Stimulated activated CD4-positive, alpha-beta T cell treated with anti-CD3 and anti-CD28 coated beads, Interleukin-1b, Interleukin-23, amount 100 ng/mL, for 24 hours (primary cell): ENCODE measurements around the gene HAGH.

Experiments used
- DNase-seq, 4 experiments: peaks; one replicate each; pipeline ENCODE4 v3.0.0-alpha.2; 2020; ENCODE audit warnings: low read depth in 4 of 4, low spot score in 1 of 4

The HAGH gene

GRCh38 chr16:1775006-1775845 lies 51.4 kb downstream of the HAGH start:
- no peak for DNase-seq

- DNase-seq = no peak
Observed at GRCh38 chr16:1774448-1774780, 52.2 kb downstream of the HAGH start.

DNA sequence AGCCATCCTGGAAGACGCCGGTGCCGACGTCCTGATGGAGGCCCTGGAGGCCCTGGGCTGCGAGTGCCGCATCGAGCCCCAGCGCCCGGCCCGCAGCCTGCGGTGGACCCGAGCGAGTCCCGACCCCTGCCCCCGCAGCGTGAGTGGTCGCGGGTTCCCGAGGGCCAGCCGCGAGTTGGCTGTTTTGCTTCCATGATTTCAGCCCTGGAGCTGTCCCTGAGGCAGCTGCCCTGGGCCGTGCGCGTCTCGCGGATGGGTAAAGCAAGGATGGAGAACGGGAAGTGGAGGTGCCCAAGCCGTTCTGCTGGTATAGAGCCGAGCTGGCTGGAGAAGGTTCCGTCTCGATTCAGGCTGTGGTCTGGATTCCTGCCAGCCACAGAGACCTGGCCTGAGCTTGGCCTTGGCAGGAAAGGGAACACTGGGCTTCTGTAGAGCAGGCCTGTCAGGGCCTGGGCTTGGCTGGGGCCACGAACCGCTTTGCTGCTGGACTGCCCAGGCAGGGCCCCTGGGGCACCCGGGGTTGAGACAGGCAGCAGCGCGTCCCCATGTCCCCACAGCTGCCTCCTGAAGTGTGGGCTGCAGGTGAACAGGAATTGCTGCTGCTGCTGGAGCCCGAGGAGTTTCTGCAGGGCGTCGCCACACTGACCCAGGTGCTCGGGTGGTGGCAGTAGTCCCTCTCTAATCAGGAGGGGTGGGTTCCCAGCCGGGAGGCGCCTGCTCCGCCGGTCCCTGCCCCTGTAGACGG lies 52.8 kb downstream of the HAGH start:
- no peak for DNase-seq

DNA sequence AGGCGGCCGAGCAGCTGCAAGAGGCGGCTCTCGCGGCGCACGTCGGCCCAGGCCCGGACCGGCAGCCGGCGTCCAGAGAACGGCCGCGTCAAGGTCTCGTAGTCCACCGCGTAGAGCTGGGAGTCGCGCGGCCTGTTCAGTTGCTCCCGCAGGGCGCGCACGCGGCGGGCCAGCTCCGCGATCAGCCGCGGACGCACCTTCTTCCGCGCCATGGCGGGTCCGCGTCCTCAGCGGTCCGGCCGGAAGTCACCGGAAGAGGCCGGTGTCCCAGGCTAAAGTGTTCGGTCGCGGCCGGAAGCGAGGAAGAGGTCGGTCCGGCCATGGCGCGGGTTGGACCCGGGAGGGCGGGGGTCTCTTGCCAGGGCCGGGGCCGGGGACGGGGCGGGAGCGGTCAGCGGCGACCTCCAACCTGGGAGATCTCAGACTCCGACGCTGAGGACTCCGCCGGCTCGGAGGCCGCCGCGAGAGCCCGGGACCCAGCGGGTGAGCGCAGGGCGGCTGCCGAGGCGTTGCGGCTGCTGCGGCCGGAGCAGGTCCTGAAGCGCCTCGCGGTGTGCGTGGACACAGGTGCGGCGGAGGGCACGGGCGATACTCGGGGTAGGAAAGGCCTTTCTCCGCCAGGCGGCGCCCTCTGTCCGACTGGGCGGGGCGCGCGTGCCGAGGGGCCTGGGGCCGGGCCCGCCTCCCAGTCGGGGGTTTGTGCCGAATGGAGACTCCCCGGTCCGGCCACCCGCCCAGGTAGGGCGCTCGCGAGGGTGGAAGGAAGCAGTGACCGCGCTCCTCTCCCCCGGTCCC lies 53.5 kb downstream of the HAGH start, which contains the start of gene MRPS34:
MRPS34 (minus strand) TSS at position 227 of the 795 bp plus-strand sequence; CDS start at position 212, 15 bp downstream.
- DNase-seq = peak; percentile 59 to 77 (median 67)

GRCh38 chr16:1772362-1772907 lies 54.2 kb downstream of the HAGH start, which contains the start of gene EME2:
EME2 (plus strand) TSS chr16:1772810; CDS start chr16:1773228, 418 bp downstream.
- peak in 2 of 4 experiments; percentile 39 to 43 for DNase-seq

DNA sequence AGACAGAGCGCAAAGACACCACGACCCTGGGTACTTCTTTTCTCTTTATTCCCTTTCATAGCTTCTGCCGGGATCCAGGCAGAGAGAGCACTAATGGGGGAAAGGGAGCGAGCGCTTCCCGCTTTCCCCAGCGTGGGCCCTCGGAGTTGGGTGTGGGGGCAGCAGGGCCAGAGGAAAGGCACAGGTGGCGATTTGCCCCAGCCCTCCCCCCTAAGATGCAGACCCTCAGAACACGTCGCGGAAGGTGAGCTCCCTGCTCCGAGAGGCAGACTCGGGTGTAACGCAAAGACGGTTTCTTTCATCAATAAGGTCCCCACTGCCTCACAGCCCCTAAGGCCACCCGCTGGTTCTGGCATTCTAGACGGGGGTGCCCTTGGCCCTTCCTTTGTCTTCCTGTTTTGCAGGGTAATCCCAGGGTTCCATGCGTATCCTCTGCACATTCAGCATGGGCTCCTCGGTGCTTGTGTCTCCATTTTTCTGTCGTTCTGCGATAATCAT lies 54.7 kb downstream of the HAGH start:
- no peak for DNase-seq

DNA sequence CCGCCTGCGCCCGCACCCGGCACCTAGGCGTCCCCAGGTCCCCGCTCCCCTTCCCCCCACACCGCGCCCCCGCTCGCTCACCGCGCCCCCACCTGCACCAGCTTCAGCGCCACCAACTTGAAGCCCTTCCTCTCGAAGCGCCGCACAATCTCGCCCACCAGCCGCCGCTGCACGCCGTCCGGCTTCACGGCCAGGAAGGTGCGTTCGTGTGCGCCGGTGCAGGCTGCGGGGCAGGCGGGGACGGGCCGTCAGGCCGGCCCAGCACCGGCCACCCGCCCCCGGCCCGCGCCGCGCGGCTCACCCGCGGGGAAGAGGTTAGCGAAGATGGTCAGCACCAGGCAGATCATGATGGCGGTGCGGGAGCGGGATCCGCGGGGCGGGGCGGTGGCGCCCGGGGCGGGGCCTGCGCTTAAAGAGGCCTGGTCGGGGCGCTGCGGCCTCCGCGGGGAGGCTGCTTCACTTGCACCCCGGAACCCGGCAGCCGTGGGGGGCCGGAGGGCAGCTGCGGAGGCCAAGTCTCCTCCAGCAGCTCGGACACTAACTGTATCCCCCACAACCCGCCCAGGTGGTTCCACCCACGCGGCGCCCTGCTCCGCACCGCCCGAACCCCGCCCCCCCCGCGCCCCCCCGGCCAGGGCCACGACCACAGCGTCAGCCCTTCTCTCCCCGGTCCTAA lies 55.3 kb downstream of the HAGH start, which contains the start of gene NME3:
NME3 (minus strand) TSS at position 356 of the 676 bp plus-strand sequence; CDS start at position 347, 9 bp downstream.
- DNase-seq = peak in 3 of 4 experiments; percentile 64 to 76 (median 76)

DNA sequence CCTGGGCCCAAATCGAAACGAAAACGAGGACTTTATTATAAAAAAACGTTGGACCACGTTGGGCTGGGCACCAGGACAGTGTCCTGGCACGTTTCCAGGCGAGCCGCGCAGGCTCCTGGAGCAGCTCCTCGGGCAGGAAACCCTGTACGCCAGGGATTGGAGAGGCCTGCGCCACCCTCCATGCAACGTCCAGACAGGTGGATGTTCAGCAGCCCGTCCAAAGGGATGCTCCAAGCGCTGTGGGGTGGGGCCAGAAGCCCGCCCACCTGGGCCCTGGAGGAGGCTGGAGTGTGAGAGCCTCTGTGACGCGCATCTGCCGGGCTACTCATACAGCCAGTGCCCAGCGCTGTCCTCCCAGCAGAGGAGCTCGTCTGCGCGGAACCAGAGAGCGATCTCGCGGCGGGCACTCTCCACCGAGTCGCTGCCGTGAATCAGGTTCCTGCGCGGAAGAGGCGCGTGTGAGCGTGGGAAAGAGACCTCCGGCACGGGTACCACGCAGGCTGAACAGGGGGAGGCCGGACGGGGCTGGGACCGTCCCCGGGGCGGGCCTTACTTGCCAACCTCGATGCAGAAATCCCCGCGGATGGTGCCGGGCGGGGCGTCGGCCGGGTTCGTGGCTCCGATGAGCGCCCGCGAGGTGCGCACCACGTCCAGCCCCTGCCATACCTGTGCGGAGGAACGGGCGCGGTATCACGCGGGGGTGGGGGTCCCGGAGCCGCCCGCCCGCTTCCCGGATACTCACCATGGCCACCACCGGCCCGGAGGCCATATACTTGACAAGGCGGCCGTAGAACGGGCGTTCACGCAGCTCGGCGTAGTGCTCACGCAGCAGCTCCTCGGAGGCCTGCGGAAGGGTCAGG lies 56.1 kb downstream of the HAGH start:
- peak in 2 of 4 experiments; percentile 48 to 63 for DNase-seq

- DNase-seq = no peak
Observed at GRCh38 chr16:1769402-1770300, 57.0 kb downstream of the HAGH start.

- no peak for DNase-seq
Observed at GRCh38 chr16:1768767-1769401, 57.7 kb downstream of the HAGH start.

- no peak for DNase-seq
Observed at GRCh38 chr16:1768061-1768766, 58.4 kb downstream of the HAGH start.

DNA sequence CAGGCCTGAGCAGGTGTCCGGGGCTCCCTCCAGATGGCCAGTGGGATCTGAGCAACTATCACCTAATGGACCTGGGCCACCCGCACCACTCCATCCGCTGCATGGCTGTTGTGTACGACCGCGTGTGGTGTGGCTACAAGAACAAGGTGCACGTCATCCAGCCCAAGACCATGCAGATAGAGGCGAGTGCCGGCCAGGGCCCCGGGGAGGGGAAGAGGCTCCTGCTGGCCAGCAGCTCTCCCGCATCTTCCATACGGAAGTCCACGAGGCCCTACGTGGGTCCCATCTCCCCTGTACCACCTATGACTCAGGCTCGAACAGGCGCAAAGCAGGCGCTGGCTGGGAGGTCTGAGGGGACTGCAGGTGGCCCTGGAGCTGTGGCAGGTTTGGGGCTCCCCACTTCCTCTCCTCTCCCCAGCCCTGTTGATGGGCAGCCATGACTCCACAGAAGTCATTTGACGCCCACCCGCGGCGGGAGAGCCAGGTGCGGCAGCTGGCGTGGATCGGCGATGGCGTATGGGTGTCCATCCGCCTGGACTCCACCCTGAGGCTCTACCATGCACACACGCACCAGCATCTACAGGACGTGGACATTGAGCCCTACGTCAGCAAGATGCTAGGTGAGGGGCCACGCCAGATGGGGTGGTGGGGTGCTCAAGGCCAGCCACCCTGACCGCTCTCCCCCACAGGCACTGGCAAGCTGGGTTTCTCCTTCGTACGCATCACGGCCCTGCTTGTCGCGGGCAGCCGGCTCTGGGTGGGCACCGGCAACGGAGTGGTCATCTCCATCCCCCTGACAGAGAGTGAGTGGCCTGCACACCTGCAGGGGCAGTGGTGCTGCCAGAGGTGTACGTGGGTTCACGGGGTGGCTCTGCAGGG lies 59.3 kb downstream of the HAGH start:
- DNase-seq = no peak

DNA sequence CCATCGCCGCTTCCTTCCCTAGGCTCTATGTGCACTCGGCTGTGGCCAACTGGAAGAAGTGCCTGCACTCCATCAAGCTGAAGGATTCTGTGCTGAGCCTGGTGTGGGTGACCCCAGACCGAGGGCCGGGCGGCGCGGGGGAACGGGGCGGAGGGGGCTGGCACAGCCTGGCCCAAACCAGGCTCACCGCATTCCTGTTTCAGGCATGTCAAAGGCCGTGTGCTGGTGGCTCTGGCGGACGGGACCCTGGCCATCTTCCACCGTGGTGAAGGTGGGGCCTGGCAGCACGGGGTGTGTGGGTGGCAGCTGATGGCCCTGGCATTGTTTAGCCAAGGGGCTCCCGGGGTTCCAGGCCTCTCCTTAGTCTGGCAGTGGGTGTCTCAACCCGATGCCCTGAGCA lies 59.9 kb downstream of the HAGH start:
- DNase-seq = no peak

DNA sequence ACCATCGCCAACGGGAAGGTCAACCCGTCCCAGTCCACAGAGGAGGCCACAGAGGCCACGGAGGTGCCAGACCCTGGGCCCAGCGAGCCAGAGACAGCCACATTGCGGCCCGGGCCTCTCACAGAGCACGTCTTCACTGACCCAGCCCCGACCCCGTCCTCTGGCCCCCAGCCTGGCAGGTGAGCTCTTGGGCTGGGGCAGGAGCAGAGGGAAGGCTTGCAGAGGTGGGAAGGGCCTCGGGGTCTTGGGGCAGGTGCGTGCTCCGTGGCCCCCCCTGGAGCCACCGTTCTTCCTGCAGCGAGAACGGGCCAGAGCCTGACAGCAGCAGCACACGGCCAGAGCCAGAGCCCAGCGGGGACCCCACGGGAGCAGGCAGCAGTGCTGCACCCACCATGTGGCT lies 60.4 kb downstream of the HAGH start:
- DNase-seq = no peak

DNA sequence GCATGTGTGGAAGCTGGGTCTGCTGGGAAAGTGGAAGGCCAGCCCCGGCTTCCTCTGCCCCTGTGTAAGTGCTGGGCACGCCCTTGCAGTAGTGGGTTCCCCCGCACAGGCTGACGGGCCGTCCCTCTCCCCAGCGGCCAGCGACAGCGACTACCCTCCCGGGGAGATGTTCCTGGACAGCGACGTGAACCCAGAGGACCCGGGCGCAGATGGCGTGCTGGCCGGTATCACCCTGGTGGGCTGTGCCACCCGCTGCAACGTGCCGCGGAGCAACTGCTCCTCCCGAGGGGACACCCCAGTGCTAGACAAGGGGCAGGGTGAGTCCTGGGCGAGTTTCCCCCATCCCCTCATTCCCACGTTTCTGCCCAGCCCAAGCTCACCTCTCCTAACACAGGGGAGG lies 60.8 kb downstream of the HAGH start:
- no peak for DNase-seq

GRCh38 chr16:1764971-1765370 lies 61.7 kb downstream of the HAGH start:
- no peak for DNase-seq
